HL-60 (cell line): ENCODE results near the gene EP400.

Source experiments
- DNase-seq, 2 experiments: peaks; one replicate each; pipeline ENCODE4 v3.0.0-alpha.2; 2010 to 2020; ENCODE audit warnings: low read depth in 1 of 2, low spot score in 1 of 2
- H3K27ac ChIP-seq: fragments of 250-450 bp; sonication (Bioruptor Pico); replicated peaks from 2 replicates; pipeline ENCODE4 v1.5.1; 2020; ENCODE audit warnings: mild to moderate bottlenecking, moderate library complexity
- H3K27me3 ChIP-seq: fragments of 250-450 bp; sonication (Bioruptor Pico); 2 replicates; pipeline ENCODE4 v1.5.1; 2021; ENCODE audit warnings: mild to moderate bottlenecking, moderate library complexity; ENCODE audit not compliant: insufficient read depth, poor library complexity, severe bottlenecking
- H3K4me3 ChIP-seq: replicated peaks from 2 replicates; pipeline ENCODE4 v1.5.1; 2011; ENCODE audit warnings: mild to moderate bottlenecking, control low read depth, low read length; ENCODE audit not compliant: insufficient read depth
- GABPA ChIP-seq: IDR thresholded peaks from 2 replicates; pipeline ENCODE4 v1.6.1; 2012; ENCODE audit warnings: low read depth
- POLR2AphosphoS5 ChIP-seq: IDR thresholded peaks from 2 replicates; pipeline ENCODE4 v1.6.1; 2012; ENCODE audit warnings: low read depth
- SPI1 ChIP-seq: IDR thresholded peaks from 2 replicates; pipeline ENCODE4 v1.6.1; 2012; ENCODE audit warnings: low read depth, mild to moderate bottlenecking, borderline replicate concordance
- TF ChIP-seq, protein P1 (sequence below): IDR thresholded peaks from 2 replicates; pipeline ENCODE4 v1.6.1; 2012; ENCODE audit warnings: low read depth; ENCODE audit not compliant: insufficient replicate concordance
- TF ChIP-seq, protein P2 (sequence below): IDR thresholded peaks from one replicate; pipeline ENCODE4 v1.5.1; 2011; ENCODE audit warnings: low read length, control low read depth, inconsistent platforms; ENCODE audit not compliant: insufficient read depth

Gene EP400

GRCh38 chr12:132055535-132056096 is 105.9 kb downstream of the EP400 start:
- Histone ChIP-seq H3K27ac (no peak overlapping the region), H3K4me3 (no peak overlapping the region), H3K27me3 (no peaks in the 10 kb centered on the region)
- DNase-seq, result no peak
- TF ChIP-seq, protein P1, sequence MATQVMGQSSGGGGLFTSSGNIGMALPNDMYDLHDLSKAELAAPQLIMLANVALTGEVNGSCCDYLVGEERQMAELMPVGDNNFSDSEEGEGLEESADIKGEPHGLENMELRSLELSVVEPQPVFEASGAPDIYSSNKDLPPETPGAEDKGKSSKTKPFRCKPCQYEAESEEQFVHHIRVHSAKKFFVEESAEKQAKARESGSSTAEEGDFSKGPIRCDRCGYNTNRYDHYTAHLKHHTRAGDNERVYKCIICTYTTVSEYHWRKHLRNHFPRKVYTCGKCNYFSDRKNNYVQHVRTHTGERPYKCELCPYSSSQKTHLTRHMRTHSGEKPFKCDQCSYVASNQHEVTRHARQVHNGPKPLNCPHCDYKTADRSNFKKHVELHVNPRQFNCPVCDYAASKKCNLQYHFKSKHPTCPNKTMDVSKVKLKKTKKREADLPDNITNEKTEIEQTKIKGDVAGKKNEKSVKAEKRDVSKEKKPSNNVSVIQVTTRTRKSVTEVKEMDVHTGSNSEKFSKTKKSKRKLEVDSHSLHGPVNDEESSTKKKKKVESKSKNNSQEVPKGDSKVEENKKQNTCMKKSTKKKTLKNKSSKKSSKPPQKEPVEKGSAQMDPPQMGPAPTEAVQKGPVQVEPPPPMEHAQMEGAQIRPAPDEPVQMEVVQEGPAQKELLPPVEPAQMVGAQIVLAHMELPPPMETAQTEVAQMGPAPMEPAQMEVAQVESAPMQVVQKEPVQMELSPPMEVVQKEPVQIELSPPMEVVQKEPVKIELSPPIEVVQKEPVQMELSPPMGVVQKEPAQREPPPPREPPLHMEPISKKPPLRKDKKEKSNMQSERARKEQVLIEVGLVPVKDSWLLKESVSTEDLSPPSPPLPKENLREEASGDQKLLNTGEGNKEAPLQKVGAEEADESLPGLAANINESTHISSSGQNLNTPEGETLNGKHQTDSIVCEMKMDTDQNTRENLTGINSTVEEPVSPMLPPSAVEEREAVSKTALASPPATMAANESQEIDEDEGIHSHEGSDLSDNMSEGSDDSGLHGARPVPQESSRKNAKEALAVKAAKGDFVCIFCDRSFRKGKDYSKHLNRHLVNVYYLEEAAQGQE, result no peak

DNA sequence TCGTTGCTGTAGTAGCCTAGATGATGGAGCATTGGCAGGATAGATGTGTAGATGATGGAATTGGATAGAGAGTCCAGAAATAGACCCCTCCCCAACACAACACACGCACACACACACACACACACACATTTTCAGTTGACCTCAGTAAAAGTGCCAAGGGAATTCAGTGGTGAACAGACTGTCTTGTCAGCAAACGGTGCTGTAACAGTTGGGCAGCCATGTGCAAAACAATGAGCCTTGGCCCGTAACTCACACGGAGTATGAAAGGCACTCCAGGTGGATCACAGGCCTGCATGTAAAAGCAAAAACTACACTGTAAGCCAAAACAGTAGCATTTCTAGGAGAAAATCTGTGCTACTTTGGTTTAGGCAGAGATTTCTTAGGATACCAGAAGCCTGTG is 106.6 kb downstream of the EP400 start:
- TF ChIP-seq, protein P1, result no peak
- no peak for TF ChIP-seq SPI1
- H3K27ac ChIP-seq, result no peak overlapping the region
- DNase-seq, result no peak
- no peak overlapping the region for H3K4me3 ChIP-seq
- H3K27me3 ChIP-seq, result no peaks in the 10 kb centered on the region

DNA sequence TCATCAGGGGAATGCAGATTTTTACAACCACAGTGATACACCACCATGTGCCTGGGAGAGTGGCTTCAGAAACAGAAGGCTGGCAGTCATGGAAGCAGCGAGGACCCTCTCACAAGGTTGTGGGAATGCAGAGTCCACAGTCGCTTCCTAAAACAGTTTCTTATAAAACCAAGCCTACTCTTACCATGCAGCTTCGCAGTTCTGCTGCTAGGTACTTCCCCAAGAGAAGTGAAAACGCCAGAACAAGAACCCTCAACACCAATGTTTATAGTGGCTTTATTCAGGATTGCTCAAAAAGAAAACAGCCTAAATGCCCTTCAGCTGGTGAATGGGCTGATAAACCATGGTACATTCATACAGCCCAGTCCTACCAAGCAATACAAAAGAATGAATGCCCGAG is 107.2 kb downstream of the EP400 start:
- H3K4me3 ChIP-seq, result no peak overlapping the region
- TF ChIP-seq, protein P2, sequence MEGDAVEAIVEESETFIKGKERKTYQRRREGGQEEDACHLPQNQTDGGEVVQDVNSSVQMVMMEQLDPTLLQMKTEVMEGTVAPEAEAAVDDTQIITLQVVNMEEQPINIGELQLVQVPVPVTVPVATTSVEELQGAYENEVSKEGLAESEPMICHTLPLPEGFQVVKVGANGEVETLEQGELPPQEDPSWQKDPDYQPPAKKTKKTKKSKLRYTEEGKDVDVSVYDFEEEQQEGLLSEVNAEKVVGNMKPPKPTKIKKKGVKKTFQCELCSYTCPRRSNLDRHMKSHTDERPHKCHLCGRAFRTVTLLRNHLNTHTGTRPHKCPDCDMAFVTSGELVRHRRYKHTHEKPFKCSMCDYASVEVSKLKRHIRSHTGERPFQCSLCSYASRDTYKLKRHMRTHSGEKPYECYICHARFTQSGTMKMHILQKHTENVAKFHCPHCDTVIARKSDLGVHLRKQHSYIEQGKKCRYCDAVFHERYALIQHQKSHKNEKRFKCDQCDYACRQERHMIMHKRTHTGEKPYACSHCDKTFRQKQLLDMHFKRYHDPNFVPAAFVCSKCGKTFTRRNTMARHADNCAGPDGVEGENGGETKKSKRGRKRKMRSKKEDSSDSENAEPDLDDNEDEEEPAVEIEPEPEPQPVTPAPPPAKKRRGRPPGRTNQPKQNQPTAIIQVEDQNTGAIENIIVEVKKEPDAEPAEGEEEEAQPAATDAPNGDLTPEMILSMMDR, result no peak
- no peak for TF ChIP-seq GABPA
- TF ChIP-seq SPI1, result no peak
- TF ChIP-seq POLR2AphosphoS5, result no peak
- TF ChIP-seq, protein P1, result no peak
- no peaks in the 10 kb centered on the region for H3K27me3 ChIP-seq
- DNase-seq, result no peak
- H3K27ac ChIP-seq, result no peak overlapping the region

- no peak for TF ChIP-seq POLR2AphosphoS5
- Histone ChIP-seq H3K4me3 (no peak overlapping the region), H3K27ac (no peak overlapping the region), H3K27me3 (no peaks in the 10 kb centered on the region)
- DNase-seq, result no peak
These were observed 107.9 kb downstream of the EP400 start for GRCh38 chr12:132057691-132058090.

DNA sequence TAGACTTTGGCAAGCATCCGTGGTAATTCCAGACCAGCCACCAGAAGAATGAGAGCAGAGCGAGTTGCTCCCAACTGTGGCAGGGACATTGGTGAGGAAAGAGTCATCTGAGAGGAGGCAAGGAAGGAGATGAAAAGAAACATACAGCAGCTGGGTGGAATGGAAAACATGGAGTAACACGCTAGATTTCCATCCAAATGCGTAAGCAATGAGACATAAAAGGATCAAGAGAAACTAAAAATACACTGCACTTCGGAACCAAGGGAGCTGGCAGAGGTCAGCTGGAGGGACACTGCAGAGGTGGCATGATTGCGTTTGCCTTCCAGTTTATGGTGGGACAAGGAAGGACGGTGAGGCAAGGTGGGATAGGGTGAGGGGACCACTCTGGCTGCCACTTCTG is 111.5 kb downstream of the EP400 start:
- H3K27me3 ChIP-seq, result no peaks in the 10 kb centered on the region
- DNase-seq, result no peak
- no peak overlapping the region for H3K27ac ChIP-seq
- TF ChIP-seq SPI1 (no peak), GABPA (no peak), POLR2AphosphoS5 (no peak)
- TF ChIP-seq, protein P1, result no peak
- TF ChIP-seq, protein P2, result no peak
- no peak overlapping the region for H3K4me3 ChIP-seq
